Tibial nerve (tissue), 4 donors: ENCODE measurements around the gene NAA40. TPM values are rescaled to one million over a fixed set of nuclear protein-coding genes. Genes with fewer than 3 reads are reported as not detected.

Experiments
- DNase-seq, 2 donors: peaks; one replicate each; pipeline ENCODE4 v3.0.0-alpha.2; 2019; ENCODE audit warnings: low spot score in 2 of 2
- H3K27ac ChIP-seq, 4 donors: fragments of 200-600 bp; sonication (generic) in 3 of 4; one replicate each; pipeline ENCODE4 v1.5.1; 2017 to 2019; ENCODE audit warnings: mild to moderate bottlenecking in 1 of 4
- H3K27me3 ChIP-seq, 2 donors: fragments of 200-600 bp; sonication (generic) in 1 of 2; one replicate each; pipeline versions ENCODE4 v1.5.1 to v1.6.0; 2017 to 2019
- H3K36me3 ChIP-seq, 3 donors: fragments of 200-600 bp; sonication (generic); one replicate each; pipeline ENCODE4 v1.5.1; 2018 to 2019
- H3K4me1 ChIP-seq, 4 donors: fragments of 200-600 bp; sonication (generic) in 3 of 4; one replicate each; pipeline ENCODE4 v1.5.1; 2017 to 2019
- H3K4me3 ChIP-seq, 4 donors: fragments of 200-600 bp; sonication (generic) in 3 of 4; one replicate each; pipeline ENCODE4 v1.5.1; 2017 to 2019; ENCODE audit warnings: mild to moderate bottlenecking in 1 of 4, moderate library complexity in 1 of 4
- H3K9me3 ChIP-seq, 4 donors: fragments of 200-600 bp; sonication (generic) in 3 of 4; one replicate each; pipeline ENCODE4 v1.5.1; 2017 to 2019
- EP300 ChIP-seq, 2 donors: sonication (generic); formaldehyde crosslinking; IDR thresholded peaks; one replicate each; pipeline ENCODE4 v1.6.1; 2017; ENCODE audit warnings: antibody characterized with exemption in 2 of 2, mild to moderate bottlenecking in 1 of 2
- POLR2A ChIP-seq, 2 donors: fragments of 450-650 bp; IDR thresholded peaks; one replicate each; pipeline ENCODE4 v1.6.1; 2017; ENCODE audit warnings: antibody characterized with exemption in 2 of 2, mild to moderate bottlenecking in 2 of 2, moderate library complexity in 2 of 2
- WGBS, 2 donors: methylation state at CpG; one replicate each; pipeline ENCODE4 v1.1.5; 2018; 5-methylcytosine and 5-hydroxymethylcytosine counted together
- total RNA-seq, 4 donors: library from RNA; depleted of rRNA; stranded (reverse); fragments of >200 nt; gene quantifications; one replicate each; pipeline ENCODE4 v1.1.0, GENCODE V29; 2016
- TF ChIP-seq, protein P1 (sequence below), 5 experiments: fragments of 200-600 bp in 3 of 5; fragments of 450-650 bp in 2 of 5; sonication (generic) in 3 of 5; IDR thresholded peaks; one replicate each; pipeline ENCODE4 v1.5.1; 2016 to 2019; ENCODE audit warnings: antibody characterized with exemption in 5 of 5, mild to moderate bottlenecking in 3 of 5, moderate library complexity in 2 of 5

Gene NAA40
- total RNA-seq, 4 donors from 2014 or later, result 4.9 to 13.5 (median 5.6) TPM

DNA sequence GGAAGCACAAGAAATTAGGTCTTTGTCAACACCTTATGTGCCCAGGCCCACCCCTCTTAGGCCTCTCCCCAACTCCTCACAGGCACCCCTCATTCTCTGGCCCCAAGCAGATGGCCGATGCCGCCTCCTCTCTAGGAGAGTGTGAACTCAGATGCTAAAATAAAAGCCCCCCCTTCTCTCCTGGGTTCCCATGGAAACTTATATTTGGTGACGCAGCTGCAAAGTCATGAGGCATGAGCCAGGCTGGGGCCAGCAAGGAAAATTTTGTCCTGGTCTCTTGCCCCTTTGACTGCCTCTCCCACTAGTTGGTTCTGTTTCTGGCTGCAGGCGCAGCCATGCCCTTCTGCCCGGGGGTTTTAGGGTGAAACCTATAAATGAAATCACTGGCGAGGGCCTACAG is 33.6 kb upstream of the NAA40 start:
- H3K4me3 ChIP-seq, result no peak overlapping the region
- TF ChIP-seq, protein P1, sequence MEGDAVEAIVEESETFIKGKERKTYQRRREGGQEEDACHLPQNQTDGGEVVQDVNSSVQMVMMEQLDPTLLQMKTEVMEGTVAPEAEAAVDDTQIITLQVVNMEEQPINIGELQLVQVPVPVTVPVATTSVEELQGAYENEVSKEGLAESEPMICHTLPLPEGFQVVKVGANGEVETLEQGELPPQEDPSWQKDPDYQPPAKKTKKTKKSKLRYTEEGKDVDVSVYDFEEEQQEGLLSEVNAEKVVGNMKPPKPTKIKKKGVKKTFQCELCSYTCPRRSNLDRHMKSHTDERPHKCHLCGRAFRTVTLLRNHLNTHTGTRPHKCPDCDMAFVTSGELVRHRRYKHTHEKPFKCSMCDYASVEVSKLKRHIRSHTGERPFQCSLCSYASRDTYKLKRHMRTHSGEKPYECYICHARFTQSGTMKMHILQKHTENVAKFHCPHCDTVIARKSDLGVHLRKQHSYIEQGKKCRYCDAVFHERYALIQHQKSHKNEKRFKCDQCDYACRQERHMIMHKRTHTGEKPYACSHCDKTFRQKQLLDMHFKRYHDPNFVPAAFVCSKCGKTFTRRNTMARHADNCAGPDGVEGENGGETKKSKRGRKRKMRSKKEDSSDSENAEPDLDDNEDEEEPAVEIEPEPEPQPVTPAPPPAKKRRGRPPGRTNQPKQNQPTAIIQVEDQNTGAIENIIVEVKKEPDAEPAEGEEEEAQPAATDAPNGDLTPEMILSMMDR (IDR thresholded peaks at IDR 0.05), result no peak
- no peak for TF ChIP-seq POLR2A (IDR thresholded peaks at IDR 0.05)
- H3K27ac ChIP-seq, result peak overlapping the region in 1 of 4 donors; percentile 22
- H3K4me1 ChIP-seq, result peaks cover 0 to 37% (median 18%) of the 10 kb centered on the region in 4 donors
- peaks cover 12 to 89% (median 41%) of the 10 kb centered on the region in 3 donors for H3K36me3 ChIP-seq
- H3K9me3 ChIP-seq, result no peaks in the 10 kb centered on the region
- no peaks in the 10 kb centered on the region for H3K27me3 ChIP-seq
- WGBS, 2 donors, result 57 to 65% methylated on average over 6 of the region's 6 CpGs
- no peak for DNase-seq

DNA sequence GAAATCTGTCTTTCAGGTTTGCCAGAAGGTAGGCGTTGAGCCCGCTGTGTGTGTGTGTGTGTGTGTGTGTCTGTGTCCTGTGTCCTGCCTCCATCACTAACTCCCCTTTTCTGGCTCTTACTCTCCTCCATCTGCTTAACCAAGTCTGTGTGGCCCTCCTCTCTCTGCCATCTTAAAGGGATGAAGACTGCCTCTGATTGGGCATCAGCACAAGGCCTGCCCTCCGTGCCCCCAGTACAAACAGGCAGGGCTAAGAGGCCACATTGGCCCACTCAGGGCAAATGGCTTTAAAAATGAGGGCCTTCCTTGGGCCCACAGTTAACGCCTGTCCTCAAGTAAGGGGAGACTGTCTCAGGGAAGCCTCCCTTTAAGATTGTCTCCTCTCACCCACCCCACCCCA is 32.7 kb upstream of the NAA40 start:
- H3K9me3 ChIP-seq, result no peaks in the 10 kb centered on the region
- H3K4me1 ChIP-seq, result peaks cover 0 to 46% (median 18%) of the 10 kb centered on the region in 4 donors
- no peak overlapping the region for H3K27ac ChIP-seq
- H3K36me3 ChIP-seq, result peaks cover 7 to 80% (median 32%) of the 10 kb centered on the region in 3 donors
- H3K27me3 ChIP-seq, result no peaks in the 10 kb centered on the region
- TF ChIP-seq, protein P1 (IDR thresholded peaks at IDR 0.05), result no peak
- no peak for TF ChIP-seq POLR2A (IDR thresholded peaks at IDR 0.05)
- TF ChIP-seq EP300 (IDR thresholded peaks at IDR 0.05), result no peak
- no peak overlapping the region for H3K4me3 ChIP-seq
- DNase-seq, result no peak
- WGBS, 2 donors, result 90% methylated on average over 4 of the region's 4 CpGs

DNA sequence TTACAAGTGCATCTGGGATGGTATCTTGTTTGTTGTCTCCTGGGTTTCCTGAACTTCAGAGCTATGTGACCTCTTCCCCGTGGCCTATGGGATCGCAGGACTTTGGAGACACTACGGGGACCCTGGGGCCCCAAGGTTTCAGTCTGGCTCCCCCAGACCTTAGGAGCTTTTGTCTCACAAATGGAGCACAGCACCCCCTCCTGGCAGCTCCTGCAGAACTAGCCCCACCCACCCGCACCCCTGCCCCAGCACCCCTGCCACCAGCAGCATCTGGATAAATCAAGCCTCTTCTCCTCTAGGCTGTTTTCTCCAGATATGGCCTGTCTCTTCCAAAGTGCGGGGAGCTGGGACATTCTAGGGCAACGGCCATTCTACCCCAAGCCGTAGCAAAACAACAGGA is 32.2 kb upstream of the NAA40 start:
- Histone ChIP-seq H3K36me3 (peaks cover 7 to 76% (median 32%) of the 10 kb centered on the region in 3 donors), H3K27me3 (no peaks in the 10 kb centered on the region), H3K9me3 (no peaks in the 10 kb centered on the region), H3K4me1 (peaks cover 0 to 51% (median 18%) of the 10 kb centered on the region in 4 donors), H3K4me3 (no peak overlapping the region), H3K27ac (no peak overlapping the region)
- TF ChIP-seq, protein P1 (IDR thresholded peaks at IDR 0.05), result peak in 2 of 5 experiments; percentile 13 to 16
- TF ChIP-seq EP300 (IDR thresholded peaks at IDR 0.05) (no peak), POLR2A (IDR thresholded peaks at IDR 0.05) (no peak)
- no peak for DNase-seq
- WGBS, 2 donors, result 80 to 91% methylated on average over 7 of the region's 7 CpGs

DNA sequence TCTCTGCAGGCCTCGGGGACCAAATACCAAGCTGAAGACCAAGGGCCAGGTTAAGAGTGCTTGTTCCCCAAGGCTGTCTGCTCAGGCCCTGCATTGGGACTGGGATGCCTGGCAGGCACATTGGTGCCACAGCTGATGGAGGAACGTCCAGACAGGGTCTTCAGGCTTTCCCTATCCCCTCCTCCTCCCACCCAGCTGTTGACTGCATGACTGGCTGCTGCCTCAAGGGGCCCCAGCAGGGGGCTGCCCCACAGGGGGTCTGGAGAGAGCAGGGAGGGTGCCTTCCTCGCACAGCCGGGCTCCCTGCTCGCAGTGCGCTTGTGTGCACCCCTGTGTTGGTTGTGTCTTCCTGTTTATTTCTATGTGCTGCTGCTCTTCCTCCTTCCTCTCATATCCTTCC is 31.7 kb upstream of the NAA40 start:
- no peaks in the 10 kb centered on the region for H3K9me3 ChIP-seq
- no peak for DNase-seq
- H3K27me3 ChIP-seq, result no peaks in the 10 kb centered on the region
- H3K4me1 ChIP-seq, result peaks cover 0 to 53% (median 18%) of the 10 kb centered on the region in 4 donors
- H3K4me3 ChIP-seq, result no peak overlapping the region
- TF ChIP-seq POLR2A (IDR thresholded peaks at IDR 0.05) (no peak), EP300 (IDR thresholded peaks at IDR 0.05) (no peak)
- TF ChIP-seq, protein P1 (IDR thresholded peaks at IDR 0.05), result no peak
- WGBS, 2 donors, result 61 to 77% methylated on average over 6 of the region's 6 CpGs
- peaks cover 7 to 71% (median 31%) of the 10 kb centered on the region in 3 donors for H3K36me3 ChIP-seq
- no peak overlapping the region for H3K27ac ChIP-seq

DNA sequence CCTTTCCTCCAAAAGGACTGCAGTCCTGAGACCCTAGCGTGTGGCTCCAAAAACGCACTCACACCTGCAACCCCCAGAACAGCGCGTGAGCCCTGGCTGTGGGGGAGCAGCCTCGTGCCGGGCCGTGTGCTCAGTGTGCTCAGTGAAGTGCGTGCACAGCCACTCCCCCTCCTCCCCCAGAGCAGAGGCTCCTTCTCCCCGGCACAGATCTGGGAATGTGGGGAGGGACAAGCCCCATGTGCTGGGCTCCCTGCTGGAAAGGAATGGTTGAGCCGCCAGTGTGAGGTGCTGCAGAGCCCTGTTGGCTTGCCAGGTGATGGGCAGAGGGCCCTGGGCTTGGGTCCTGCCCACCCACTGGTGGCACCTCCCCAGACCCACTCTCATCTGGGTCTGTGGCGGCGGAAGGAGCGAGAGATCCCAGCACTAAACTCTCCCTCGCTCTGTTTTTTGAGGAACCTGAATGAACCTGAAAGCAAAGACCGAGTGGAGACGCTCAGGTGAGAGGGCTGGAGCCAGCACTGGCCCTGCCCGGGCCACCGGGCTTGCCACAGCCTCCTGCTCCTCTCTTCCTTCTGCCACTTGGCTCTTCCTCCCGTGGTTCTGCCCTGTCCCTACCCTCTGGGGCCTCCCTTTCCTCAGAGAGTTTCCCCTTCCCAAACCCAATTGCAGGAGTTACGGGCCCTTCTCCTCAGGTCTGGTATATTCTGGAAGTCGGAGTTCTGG is 30.8 kb upstream of the NAA40 start:
- Histone ChIP-seq H3K4me3 (no peak overlapping the region), H3K27me3 (no peaks in the 10 kb centered on the region), H3K4me1 (peaks cover 0 to 53% (median 18%) of the 10 kb centered on the region in 4 donors), H3K36me3 (peaks cover 3 to 62% (median 22%) of the 10 kb centered on the region in 3 donors), H3K9me3 (no peaks in the 10 kb centered on the region), H3K27ac (peak overlapping the region in 3 of 4 donors; percentile 19 to 62 (median 19))
- TF ChIP-seq EP300 (IDR thresholded peaks at IDR 0.05) (no peak), POLR2A (IDR thresholded peaks at IDR 0.05) (no peak)
- TF ChIP-seq, protein P1 (IDR thresholded peaks at IDR 0.05), result no peak
- 74 to 77% methylated on average over 13 to 17 of the region's 21 CpGs for WGBS, 2 donors
- no peak for DNase-seq
